Neural progenitor cell (in vitro differentiated cells): ENCODE measurements around the gene RAD51D.

Experiments
- CTCF ChIP-seq: fragments of 200-600 bp; sonication (generic); IDR thresholded peaks from 2 replicates; pipeline ENCODE4 v1.5.1; 2017; ENCODE audit warnings: antibody characterized with exemption, mild to moderate bottlenecking
- EZH2 ChIP-seq: fragments of 200-600 bp; sonication (generic); IDR thresholded peaks from 2 replicates; pipeline ENCODE4 v1.6.1; 2017; ENCODE audit warnings: antibody characterized with exemption, mild to moderate bottlenecking, moderate library complexity
- EZH2phosphoT487 ChIP-seq: fragments of 200-600 bp; sonication (generic); IDR thresholded peaks from 2 replicates; pipeline ENCODE4 v1.6.1; 2017; ENCODE audit warnings: antibody characterized with exemption

DNA sequence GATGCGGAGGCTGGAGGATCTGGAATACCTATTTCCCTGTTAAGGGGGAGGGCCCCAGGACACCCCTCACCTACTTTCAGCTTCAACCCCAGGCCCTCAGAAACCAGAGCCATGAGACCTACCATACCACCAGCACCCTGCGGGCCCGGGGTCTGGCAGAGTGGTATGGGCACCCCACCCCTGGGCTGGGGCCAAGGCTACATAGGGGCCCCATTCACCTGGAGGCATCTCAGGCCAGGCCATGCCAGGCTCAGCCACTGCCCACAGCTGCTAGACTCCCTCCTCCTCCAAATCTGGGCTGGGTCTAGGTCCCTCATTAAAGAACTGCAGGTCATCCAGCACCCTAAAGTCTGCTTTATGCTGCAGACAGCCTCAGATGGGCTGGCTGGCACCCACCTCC is 10.7 kb upstream of the RAD51D start:
- TF ChIP-seq CTCF, result no peak
- no peak for TF ChIP-seq EZH2
- no peak for TF ChIP-seq EZH2phosphoT487
